ENCODE measurements around the gene SPTSSB.

The SPTSSB gene

DNA sequence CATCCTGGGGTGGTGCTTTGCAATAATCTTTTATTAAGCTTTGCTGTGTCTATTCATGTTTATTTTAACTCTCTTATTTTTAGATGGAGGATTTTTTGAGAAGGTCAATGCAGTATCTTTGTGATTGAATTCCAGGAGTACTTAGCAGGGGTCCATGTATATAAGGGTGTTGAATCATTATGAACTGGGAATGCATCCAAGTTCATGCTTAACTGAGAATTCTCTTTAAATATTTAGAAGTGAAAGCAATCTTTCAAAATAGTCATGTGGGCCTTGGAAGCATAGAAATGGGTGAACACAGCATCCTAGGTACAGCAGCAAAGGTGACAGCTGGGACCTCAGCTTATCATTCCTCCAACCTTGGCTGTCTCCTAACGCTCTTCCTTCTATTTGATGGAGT, 27.3 kb downstream of the SPTSSB start:
- in situ Hi-C loops (cut with HindIII; ENCODE audit: low pct_ligation_motif_present, low sequenced_read_pairs) = no loop called here
- no peak for DNase-seq
- no peak for TF ChIP-seq CTCF (IDR thresholded peaks at IDR 0.05; ENCODE audit: low read depth, low read length, missing control alignments)

GRCh38 chr3:161343540-161343939, 27.8 kb downstream of the SPTSSB start:
- Histone ChIP-seq H3K27me3 (replicated peaks) (no peaks in the 10 kb centered on the region), H3K27ac (no peak overlapping the region), H3K36me3 (replicated peaks) (no peaks in the 10 kb centered on the region), H3K4me3 (ENCODE audit: low read depth, low read length) (no peak overlapping the region)
- TF ChIP-seq CTCF (IDR thresholded peaks at IDR 0.05; ENCODE audit: low read depth, low read length, missing control alignments) = no peak
- DNase-seq = no peak
- in situ Hi-C loops (cut with HindIII; ENCODE audit: low pct_ligation_motif_present, low sequenced_read_pairs) = no loop called here

More for the DNA sequence above, 27.3 kb downstream of the SPTSSB start:
- no peak overlapping the region for H3K4me3 ChIP-seq (ENCODE audit: low read depth, low read length)
- H3K27ac ChIP-seq = no peak overlapping the region
- no peaks in the 10 kb centered on the region for H3K27me3 ChIP-seq (replicated peaks)
- H3K36me3 ChIP-seq (replicated peaks) = no peaks in the 10 kb centered on the region

DNA sequence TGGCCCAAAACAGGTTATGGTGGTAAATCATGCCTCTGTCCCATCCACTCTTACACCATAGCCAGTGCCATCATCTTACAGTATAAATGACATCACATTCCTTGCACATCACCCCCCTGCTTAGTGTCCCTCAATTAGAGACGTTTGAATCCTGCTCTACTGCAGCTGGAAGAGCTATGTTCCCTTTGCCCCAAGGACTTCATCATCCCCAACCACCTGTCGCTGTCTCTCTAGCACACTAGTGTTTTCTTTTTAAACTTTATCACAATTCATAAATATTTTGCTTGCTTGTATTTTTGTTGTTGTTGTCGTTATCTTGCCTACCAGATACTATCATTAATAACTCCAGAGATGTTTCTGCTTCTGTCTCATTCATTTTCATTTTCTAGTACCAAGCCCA, 28.7 kb downstream of the SPTSSB start:
- TF ChIP-seq CTCF (IDR thresholded peaks at IDR 0.05; ENCODE audit: low read depth, low read length, missing control alignments) = no peak
- in situ Hi-C loops (cut with HindIII; ENCODE audit: low pct_ligation_motif_present, low sequenced_read_pairs) = no loop called here
- DNase-seq = no peak
- Histone ChIP-seq H3K27ac (no peak overlapping the region), H3K36me3 (replicated peaks) (no peaks in the 10 kb centered on the region), H3K27me3 (replicated peaks) (no peaks in the 10 kb centered on the region), H3K4me3 (ENCODE audit: low read depth, low read length) (no peak overlapping the region)

- H3K4me3 ChIP-seq (ENCODE audit: low read depth, low read length) = no peak overlapping the region
- H3K27ac ChIP-seq = no peak overlapping the region
- in situ Hi-C loops (cut with HindIII; ENCODE audit: low pct_ligation_motif_present, low sequenced_read_pairs) = no loop called here
- no peaks in the 10 kb centered on the region for H3K27me3 ChIP-seq (replicated peaks)
- no peak for DNase-seq
- no peak for TF ChIP-seq CTCF (IDR thresholded peaks at IDR 0.05; ENCODE audit: low read depth, low read length, missing control alignments)
- no peaks in the 10 kb centered on the region for H3K36me3 ChIP-seq (replicated peaks)
Measured at GRCh38 chr3:161339517-161340500, 31.5 kb downstream of the SPTSSB start.

- Histone ChIP-seq H3K36me3 (replicated peaks) (no peaks in the 10 kb centered on the region), H3K27ac (no peak overlapping the region), H3K27me3 (replicated peaks) (no peaks in the 10 kb centered on the region), H3K4me3 (ENCODE audit: low read depth, low read length) (no peak overlapping the region)
- in situ Hi-C loops (cut with HindIII; ENCODE audit: low pct_ligation_motif_present, low sequenced_read_pairs) = no loop called here
- TF ChIP-seq CTCF (IDR thresholded peaks at IDR 0.05; ENCODE audit: low read depth, low read length, missing control alignments) = no peak
- DNase-seq = no peak
Measured at GRCh38 chr3:161337311-161337710, 34.0 kb downstream of the SPTSSB start.
